ENCODE results near the gene FCHSD2.

FCHSD2 gene

DNA sequence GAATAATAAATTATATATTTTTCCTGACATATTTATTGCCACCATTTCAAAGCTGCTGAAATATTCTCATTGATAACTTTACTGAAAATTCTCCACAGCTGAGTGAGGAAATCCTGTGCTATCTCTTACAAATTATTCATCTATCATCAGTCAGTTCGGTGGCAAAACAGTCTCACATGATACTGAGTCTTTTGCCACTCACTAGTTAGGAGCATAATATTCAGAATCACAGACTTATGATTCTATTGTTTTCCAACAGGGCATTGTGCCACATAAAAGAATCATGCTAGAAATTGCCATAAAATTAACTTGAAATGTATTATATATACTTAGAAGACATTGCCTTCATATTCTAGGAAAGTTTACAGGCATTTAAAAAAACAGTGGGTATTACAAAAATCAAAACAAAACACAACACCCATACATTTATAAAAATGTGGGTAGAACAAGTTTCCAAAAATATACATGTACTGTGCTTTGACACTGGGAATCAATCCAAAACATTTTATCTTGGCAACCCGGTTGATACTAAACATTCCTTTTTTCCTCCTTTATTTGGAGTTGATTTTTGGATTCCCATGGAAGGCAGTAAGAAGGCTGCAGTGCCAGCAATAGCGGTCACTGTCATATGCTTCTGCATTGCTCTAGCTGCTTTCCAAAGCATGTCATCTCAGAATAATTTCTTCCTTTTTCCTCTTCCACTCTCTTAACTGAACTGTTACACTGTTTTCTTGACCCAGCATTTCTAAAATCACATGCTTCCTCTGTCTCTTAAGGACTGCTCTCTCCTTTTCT lies 285.4 kb downstream of the FCHSD2 start:
- no peak overlapping the region for H3K27ac ChIP-seq
- DNase-seq (ENCODE audit: low read depth, low spot score): no peak

DNA sequence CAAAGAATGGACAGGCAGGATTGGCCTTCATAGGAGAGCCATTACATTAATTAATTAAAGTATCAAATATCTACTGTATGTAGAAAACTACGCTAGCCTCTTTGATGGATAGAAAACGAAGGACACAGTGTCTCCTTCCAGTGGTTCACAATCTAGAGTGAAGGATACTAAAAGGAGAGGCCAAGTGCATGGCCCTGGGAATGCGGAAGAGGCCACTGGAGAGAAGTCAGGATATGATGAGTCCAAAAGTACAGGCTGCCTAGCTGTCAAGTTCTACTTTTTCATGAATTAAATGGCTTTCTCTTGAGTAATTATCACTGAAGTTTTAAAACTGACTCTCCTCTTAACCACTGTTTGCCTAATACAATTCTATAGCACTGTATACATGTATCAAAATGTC lies 286.1 kb downstream of the FCHSD2 start:
- H3K27ac ChIP-seq: no peak overlapping the region
- DNase-seq (ENCODE audit: low read depth, low spot score): no peak

DNA sequence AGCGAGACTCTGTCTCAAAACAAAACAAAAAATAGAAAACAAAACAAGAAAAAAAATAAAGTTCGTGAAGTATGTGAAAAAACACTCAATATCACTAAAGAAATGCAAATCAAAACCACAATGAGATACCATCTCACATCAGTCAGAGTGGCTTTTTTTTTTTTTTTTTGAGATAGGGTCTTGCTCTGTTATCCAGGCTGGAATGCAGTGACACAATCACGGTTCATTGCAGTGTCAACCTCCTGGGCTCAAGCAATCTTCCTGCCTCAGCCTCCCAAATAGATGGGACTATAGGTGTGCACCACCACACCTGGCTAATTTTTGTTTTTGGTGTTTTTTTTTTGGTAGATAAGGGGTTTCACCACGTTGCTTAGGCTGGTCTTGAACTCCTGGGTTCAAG lies 290.4 kb downstream of the FCHSD2 start:
- no peak overlapping the region for H3K27ac ChIP-seq
- no peak for DNase-seq (ENCODE audit: low read depth, low spot score)

DNA sequence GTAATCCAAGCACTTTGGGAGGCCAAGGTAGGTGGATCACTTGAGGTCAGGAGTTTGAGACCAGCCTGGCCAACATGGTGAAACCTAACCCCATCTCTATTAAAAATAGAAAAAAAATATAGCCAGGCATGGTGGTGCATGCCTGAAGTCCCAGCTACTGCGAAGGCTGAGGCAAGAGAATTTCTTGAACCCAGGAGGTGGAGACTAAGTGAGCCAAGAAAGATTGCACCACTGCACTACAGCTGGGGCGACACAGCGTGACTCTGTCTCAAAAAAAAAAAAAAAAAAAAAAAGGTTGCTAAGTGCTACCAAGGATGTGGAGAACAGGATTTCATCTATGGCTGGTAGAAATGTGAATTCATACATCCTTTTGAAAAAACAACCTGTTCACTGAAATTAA lies 291.3 kb downstream of the FCHSD2 start:
- no peak overlapping the region for H3K27ac ChIP-seq
- no peak for DNase-seq (ENCODE audit: low read depth, low spot score)

DNA sequence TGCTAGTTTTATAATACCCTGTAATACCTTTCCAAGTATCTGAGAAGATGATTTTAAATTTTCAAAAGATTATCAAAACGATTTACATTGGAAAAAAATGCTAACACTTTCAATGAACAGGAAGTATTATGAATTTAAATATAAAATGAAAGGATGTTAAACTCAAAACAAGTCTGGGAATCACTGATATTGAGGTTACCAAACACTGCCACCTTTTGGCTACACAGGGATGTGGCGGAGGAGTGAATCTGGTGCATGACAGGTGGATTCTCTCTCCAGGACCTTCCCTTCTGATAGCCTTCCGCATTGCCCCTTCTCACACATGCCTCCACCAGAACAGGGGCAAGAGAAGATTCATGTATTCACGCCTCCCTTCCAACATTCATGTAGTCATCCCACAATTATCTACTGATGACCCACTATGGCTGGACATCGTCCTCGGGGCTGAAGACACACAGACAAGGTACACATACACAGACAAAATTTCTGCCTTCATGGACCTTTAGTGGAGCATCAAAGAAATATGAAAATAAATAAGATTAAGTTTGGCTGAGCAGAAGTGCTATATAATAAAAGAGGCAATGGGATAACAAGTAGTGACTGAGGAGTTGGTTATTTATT lies 293.2 kb downstream of the FCHSD2 start:
- no peak for DNase-seq (ENCODE audit: low read depth, low spot score)
- H3K27ac ChIP-seq: no peak overlapping the region

DNA sequence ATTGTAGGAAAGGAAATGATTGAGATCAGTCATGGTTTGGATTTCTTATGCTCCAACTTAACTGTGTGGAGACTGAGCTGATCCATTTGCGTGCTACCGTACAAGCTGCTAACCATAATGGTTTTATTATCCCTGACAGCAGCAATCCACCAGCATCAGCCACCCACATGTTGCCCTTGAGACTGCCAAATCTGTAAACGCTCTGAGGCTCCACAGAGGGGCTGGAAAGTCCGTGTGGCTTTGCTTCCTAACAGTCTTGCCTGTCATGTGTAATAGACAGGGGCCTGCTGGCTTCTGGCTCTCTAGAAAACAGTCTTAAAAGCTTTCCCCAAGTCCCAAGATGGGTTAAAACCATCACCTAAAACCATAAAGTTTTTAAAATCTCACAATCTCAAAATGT lies 297.8 kb downstream of the FCHSD2 start:
- no peak for DNase-seq (ENCODE audit: low read depth, low spot score)
- no peak overlapping the region for H3K27ac ChIP-seq

DNA sequence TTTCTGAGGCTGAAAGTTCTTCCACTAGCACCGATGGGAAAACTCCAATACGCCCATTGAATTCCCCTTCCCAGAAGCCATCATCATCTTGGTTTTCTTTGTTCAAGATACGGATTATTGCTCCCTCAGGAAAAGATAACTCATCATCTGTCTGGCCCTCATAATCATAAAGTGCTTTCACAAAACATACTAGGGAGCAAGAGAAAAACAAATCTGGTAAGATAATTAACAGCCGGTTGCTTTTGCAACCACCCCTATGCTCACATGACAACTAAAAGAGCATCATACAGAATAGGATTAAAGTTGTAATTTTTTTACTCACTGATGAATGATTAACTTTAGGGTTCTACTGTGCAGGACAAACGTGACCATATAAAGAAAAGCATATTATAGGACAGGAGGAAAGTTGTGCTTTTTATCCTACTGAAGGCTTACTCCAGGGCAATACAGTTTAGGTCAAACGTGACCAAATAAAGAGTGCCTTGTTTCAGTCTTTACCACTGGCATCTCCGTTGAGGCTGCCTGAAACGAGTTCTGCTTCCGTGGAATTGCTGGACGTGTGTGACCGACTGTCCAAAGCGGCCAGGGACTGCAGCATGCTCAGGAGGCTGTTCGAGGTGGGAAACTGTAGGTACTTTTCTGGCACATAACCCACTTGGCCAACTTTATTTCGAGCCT lies 299.3 kb downstream of the FCHSD2 start:
- DNase-seq (ENCODE audit: low read depth, low spot score): no peak
- H3K27ac ChIP-seq: no peak overlapping the region

DNA sequence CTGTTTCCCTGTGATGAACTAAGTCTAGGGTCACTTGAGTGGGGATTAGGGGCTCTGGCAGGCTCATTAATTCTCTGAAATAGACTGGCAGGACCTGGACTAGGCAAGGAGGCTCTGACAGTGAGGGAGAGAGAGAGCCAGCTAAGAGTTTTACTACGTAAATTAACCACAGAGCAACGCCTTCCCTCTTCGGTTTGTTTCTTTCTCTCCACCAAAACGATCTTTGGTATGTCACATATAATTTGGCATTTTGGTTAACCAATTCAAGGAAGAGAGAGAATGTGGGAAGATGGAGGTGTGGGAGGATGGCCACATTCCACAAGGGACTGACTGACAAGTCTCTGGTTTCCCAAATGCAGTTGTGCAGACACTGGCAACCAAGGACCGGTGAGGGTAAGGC lies 300.0 kb downstream of the FCHSD2 start:
- no peak for DNase-seq (ENCODE audit: low read depth, low spot score)
- no peak overlapping the region for H3K27ac ChIP-seq

DNA sequence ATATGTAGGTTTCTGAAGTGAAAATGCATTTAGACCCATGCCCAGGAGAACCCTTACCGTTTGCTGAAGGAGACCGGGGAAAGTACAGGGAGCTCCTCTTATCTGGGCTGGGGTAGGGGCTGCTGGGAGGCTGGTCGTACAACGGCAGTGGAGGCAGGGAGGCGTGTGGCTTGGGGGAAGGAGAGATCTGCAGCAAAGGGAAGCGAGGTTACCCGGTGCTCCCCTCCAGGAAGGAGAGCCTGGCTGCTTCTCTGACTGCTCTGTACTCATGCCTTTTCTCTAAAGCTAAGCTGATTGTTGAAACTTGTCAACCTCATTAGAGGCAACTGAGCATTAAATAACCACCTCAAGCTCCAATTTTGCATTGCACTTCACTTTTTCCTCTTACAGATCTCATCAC lies 300.7 kb downstream of the FCHSD2 start:
- DNase-seq (ENCODE audit: low read depth, low spot score): no peak
- no peak overlapping the region for H3K27ac ChIP-seq

DNA sequence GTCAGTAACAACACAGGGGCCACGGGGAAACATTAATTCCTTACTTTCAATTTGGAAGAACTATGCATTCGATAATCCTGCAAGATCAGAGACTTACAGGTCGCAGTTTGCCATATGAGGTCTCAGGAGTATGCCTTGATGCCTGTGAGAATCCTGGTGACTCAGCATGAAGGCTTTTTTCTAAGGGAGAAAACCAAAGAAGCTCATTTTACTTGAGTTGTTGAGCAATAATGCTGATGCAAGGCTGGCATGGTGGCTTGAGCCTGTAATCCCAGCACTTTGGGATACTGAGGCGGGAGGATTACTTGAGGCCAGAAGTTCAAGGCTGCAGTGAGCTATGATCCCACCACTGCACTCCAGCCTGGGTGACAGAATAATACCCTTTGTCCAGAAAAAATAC lies 301.3 kb downstream of the FCHSD2 start:
- DNase-seq (ENCODE audit: low read depth, low spot score): no peak
- H3K27ac ChIP-seq: peak overlapping the region; percentile 3

DNA sequence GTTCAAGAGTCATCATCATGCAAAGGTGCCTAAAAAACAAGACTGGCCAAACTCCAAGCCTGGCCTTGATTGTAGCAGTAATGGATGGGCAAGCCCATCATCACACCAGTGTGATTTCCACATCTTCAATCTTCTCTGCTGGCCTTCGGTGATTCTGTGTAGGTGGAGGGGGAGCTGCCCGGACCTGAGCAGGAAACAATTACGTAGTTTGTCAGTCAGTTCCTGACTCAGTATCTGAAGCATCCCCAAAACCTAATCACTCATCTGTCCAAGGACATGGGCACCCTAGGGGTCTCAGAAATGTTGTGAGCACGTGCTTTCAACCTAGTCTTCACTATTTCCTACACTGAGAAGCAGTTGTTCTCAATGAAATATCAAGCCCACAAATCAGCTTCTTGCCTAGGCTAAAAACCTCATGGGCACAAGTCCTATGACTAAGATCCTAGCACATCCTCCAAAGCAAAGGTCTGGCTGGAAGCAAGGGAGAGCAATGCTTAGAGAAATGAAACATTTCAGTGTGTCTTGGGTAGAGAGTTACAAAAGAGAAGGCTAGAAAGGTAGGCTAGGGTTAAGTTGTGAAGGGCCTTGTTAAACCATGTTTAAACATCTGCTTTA lies 303.3 kb downstream of the FCHSD2 start:
- DNase-seq (ENCODE audit: low read depth, low spot score): no peak
- peak overlapping the region; percentile 56 for H3K27ac ChIP-seq

DNA sequence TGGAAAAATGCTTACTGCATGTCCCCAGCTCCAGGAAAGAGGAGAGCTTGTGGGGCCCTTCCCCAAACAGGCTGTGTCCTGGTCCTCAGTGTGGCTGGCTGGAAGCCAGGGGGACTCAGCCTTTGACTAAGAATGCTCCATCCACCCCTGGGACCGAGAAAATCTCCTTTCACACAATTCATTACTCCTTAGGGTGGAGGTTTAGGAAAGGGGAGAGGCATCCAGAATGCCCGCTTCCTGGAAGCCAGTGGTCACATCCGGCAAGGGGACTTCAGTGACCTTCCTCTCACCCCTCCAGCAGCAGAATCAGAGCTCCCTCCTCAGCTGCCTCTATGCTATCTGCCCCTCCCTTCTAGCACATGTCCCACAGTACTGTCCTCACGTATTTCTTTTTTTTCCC lies 306.0 kb downstream of the FCHSD2 start:
- no peak for DNase-seq (ENCODE audit: low read depth, low spot score)
- no peak overlapping the region for H3K27ac ChIP-seq

DNA sequence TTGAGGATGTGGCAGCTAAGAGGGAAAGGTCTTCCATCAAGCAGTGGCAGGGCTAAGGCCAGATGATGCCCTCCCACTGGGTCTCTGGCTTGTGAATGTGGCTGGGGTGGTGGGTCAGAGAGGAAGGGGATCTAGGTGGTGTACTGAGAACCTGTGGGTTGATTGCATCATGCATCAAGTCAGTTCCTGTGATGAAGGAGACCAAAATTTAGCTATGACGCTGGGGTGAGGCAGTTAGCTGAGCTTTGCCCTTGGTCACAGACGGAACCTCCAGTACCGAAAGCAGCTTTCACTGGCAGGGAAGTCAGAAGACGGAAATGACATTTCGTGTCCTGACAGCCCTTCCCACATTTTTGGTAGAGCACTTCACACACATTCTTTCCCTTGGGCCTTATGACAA lies 307.2 kb downstream of the FCHSD2 start:
- DNase-seq (ENCODE audit: low read depth, low spot score): no peak
- no peak overlapping the region for H3K27ac ChIP-seq

DNA sequence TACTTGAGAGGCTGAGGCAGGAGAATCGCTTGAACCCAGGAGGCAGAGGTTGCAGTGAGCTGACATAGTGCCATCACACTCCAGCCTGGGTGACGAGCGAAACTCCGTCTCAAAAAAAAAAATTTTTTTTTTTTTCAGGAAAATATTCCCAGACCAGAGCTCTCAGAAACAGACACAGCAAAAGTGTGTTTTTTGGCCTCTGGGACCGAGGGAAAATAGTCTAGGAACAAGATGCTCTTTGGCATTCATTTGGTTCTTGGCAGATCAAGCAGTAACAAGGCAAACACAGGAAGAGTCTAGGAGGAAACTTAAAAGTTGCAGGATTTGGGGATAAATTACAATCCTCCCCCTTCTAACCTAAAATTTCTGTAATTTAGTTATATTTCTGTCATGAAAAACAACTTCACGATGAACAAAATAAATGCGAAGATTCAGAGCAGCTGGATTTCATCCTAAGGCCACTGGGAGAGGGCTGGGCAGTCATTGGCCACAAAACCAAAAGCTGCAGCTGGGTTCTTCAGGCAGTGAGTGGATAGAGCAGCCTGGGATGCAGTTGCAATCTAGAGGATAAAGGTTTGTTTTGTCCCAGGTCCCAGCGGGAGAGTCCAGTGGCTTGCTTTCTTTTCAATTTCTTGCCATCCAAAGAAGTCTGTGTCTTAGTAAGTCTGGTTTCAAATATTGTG lies 308.2 kb downstream of the FCHSD2 start:
- H3K27ac ChIP-seq: no peak overlapping the region
- no peak for DNase-seq (ENCODE audit: low read depth, low spot score)

DNA sequence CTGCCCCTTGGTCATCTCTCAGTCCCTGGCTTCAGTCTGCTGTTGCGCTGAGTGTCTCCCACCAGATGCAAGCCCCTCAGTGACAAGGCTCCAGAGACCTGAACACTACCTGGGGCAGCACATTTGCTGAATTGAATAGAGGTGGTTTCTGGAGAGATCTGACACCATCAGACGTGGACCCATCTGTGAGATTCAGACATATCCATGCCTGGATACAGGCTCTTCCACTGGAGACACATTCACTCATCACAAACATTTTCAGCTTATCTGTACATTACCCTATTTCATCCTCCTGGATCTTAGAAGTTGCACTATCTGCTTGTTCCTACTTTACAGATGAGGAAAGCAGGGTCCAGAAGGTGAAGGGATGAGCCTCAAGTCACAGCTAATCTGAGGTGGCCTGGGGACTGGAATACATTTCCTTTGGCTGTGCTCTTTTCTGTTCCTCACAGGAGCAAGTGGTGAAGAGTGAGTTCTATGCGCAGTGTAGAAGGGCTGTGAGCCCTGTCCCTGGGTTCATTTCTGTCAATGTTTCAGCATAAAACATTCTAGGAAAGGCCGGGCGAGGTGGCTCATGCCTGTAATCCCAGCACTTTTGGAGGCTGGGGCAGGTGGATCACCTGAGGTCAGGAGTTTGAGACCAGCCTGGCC lies 308.9 kb downstream of the FCHSD2 start:
- H3K27ac ChIP-seq: no peak overlapping the region
- DNase-seq (ENCODE audit: low read depth, low spot score): no peak

DNA sequence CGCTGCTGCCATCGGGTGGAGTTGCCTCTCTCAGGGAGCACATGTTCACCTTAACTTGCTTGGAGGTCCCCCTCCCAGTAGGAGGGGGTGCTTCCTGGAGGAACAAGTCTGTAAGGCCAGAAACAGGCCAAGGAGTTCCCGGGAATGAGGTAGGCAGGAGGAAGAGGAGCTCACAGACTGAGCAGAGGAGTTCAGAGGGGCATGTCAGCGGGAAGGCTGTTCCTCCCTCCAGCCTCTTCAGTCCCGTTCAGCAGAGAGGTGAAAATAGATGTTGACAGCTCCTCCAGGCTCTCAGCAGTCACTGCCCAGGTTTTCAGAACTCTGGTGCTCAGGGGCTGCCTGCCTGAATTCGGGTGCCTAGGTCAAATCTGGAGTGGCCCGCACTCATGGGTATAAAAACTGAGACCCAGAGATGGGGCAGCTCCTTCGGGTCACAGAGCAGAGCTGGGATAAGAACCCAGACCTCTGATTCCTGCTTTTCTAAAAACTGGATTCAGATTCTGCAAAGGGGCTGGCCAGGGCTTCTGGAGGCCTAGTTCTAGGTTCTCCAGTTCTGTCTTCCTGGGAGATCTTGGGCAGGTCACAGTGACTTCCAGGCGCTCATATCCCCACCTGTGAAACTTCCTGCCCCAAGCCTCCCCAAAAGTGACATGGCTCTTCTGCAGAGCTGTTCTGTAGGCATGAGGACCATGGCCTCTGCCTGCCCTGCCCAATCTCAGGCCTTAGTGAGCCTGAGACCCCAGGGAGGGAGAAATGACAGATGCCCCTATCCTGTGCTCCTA lies 309.6 kb downstream of the FCHSD2 start:
- DNase-seq (ENCODE audit: low read depth, low spot score): no peak

DNA sequence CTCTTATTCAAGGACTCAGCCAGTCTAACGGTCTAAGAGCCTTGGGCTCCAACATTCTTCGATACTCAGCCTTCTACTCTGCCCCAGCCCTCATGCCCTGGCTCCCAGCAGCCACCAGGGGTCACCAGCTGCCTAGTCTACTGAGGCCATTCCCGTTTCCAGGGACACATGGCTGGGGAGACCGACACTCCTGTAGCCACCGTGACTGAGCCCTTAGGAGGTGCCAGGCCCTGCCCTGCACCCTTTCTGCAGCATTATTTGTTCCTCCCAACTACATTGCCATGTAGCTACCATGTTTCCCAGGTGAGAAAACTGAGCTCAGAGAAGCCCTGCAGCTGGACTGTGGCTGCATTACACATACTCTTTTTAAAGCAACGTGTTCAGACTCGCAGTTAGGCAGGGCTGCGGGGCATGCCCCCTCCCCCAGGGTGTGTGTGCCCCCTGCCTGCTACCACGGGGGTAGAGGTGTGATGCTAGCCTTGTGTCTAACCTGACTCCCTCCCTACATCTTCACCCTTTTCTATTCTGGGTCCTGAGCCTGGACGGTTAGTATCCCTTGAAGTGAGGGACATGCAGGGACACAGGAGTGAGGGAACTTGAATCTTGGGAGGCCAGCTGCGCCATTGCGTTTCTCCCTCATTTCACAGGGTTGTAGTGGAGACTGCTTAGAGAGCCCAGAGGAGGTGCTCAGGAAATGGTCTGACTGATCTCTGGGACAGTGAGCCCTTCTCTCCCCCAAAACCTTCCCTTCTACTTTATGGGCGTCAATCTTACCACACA lies 310.4 kb downstream of the FCHSD2 start:
- no peak overlapping the region for H3K27ac ChIP-seq
- no peak for DNase-seq (ENCODE audit: low read depth, low spot score)

More for the DNA sequence above, 309.6 kb downstream of the FCHSD2 start:
- H3K27ac ChIP-seq: no peak overlapping the region

DNA sequence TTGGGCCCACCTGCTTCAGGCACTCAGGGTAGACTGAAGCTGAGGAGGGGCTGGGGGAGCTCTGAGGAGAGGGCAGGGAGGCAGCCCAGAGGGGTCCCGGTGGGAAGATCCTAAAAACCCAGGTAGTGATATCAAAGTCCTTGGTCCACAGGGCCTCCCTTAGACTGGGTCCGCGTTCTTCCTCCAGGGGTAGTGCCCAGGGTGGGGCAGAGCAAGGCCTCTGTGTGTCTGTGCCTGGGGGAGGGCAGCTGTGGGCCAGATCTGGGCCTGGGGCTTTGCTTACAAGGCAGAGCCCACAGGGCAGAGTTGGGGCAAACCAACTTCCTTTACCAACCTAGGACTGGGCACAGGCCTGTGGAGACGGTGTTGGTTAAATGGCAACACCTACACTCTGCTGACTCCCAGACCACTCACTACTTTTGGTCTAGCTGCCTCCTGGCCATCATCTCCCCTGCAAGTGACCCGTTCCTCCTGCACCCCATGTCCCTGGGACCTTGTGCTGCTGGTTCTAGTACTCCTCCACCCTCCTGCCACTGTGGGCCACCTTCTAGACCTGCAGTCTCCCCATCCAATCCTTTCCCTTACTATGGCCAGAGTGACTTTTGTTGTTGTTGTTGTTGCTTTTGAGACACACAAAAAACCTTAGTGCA lies 312.1 kb downstream of the FCHSD2 start:
- H3K27ac ChIP-seq: no peak overlapping the region
- no peak for DNase-seq (ENCODE audit: low read depth, low spot score)

Measured in epithelial cell of prostate (primary cell).